GM19351 (cell line): ENCODE data around the gene S100B.
"Not testable (repeated sequence)": the region's sequence is repeated elsewhere in the genome, so short reads cannot be mapped to it uniquely, and the experiment has no call there.

Experiments used
- ATAC-seq: cut with Tn5 transposase; IDR thresholded peaks from one replicate; pipeline ENCODE4 v1.9.1; 2021; ENCODE audit warnings: mild to moderate bottlenecking, moderate library complexity; ENCODE audit not compliant: unreplicated experiment

Gene S100B

DNA sequence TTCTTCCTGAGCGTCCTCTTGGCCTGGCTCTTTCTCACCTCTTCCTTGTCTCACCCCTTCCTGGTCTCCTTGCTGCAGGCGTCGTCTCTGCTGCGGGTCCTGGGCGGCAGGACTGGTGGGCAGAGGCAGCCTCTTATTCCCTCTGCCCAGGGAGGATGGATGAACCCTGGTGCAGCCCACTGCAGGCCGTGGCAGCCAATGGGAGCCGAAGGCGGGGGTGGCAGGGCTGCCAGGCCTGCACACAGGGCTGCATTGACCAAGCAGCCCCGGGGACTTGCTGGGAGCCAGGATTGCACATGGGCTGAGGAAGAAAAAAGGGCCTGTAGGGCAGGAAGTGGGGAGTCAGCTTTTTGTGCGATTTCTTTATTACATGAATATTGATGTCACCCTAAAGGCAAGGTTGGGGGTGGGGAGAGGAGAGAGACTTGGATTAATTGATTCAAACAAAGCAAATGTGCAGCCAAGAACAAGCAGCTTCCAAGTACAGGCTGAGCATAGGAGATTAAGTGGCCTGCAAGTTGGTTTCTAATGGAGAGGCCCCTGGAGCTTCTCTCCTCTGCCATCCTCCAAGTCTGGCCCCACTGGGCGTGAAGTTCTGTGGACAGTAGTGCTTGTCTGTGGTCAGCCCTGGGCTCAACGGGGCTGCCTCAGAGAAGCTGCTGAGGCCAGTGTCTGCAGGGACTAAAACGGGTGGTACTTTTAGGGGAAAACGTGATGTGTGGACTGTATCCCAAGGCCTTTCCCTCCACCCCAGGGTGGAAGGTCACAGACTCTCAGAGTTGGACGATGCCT is at the start of gene S100B:
Gene S100B, minus strand, starts transcription at position 108 of the 792 bp plus-strand sequence. CDS start 2,667 bp downstream, outside the sequence.
- ATAC-seq: no peak

DNA sequence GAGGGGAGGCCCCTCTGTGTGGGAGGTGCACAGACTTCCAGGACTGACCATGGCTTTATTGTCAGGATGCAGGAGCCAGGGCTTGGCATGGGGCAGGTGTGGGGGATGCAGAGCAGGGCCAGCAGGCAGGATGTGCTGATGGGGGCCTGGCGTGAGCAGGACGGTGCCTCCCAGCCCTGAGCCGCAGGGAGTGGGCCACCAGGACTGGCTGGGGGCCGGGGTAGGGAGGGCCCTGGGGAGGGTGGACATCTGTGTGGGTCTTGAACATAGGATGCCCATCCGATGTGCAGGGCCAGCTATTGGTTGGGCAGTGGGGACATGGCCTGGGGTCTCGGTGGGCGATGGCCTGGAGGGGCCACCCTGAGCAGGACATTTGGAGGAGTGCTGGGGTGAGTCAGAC is 46.2 kb upstream of the S100B start:
- ATAC-seq: no peak

DNA sequence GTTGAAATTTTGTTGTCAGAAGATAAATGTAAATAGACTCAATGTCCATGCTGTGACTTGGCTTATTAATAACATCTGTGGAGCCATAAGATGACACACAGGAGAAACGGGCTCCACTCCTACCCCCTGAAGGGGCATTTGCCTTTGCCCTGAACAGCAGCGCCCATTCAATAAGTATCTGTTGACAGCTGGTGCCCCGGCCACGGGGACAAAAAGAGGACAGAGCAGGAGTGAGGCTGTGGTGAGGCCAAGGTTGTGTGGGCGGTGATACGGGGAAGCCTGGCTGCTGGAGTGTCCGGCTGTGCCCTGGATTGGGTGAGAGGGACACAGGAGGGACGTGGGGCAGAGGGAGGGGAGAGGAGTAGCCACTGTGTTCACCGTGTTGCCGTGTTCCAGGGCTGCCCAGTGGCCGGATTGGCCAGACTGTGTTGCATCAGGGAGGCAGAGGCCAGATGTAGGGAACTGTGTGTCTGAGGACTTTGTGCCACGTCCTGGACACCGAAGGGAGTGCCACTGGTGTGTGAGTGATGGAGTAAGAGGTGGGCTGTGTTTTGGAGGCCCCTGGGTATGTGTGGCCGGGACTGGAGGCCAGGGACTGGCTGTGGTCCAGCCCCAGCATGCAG is 45.7 kb upstream of the S100B start:
- ATAC-seq: no peak

DNA sequence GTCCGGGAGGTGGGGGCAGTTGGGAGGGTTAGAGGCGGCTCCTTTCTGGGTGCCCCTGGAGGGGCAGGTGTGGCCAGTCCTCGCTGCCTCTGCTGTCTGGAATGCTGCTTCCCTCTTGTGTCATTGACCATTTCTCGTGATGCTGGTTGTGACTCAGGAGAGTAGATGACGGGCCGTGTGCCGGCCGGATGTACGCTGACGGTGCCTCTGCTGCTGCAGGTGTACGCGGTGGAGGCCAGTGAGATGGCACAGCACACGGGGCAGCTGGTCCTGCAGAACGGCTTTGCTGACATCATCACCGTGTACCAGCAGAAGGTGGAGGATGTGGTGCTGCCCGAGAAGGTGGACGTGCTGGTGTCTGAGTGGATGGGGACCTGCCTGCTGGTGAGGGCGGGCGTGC is 44.5 kb upstream of the S100B start:
- ATAC-seq: no peak

DNA sequence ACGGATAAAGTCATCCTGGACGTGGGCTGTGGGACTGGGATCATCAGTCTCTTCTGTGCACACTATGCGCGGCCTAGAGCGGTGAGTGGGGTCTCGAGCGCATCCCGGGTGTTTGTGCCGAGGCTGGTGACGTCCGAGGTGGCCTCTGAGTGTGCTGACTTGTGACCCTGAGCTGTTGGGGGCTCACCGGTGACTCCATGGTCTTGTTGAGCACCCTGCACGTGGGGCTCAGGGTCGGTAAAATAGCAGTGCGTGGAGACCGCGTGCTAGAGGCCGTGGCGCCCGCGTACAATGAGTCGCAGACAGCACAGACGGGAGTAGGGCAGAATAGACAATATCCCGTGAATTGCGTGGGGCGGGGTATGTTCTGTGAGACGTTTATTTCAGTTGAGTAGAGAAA is 43.7 kb upstream of the S100B start:
- no peak for ATAC-seq

DNA sequence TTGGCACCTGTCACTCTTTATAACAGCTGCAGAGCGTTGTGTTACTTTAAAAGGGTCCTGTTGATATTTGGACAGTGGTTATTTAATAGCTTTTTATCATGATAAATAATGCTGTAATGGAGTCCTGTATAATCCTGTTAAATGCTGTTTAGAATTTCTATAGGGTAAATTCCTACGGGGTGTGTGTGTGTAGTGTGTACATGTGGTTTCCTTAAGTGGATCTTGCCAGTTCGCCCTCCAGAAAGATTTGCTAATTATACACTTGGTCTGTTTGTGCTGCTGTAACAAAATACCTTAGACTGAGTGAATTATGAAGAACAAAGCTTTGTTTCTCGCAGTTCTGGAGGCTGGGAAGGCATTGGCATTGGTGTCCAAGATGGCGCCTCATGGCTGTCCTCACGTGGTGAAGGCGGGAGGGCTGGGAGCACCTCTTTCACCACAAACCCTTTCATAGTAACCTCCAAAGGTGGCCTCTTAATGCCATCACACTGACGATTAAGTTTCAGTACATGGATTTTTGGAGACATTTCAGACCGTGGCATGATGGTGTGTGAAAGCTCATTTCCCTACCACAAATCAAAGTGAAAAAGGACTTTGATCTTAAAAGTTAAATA is 41.8 kb upstream of the S100B start:
- ATAC-seq: no peak

DNA sequence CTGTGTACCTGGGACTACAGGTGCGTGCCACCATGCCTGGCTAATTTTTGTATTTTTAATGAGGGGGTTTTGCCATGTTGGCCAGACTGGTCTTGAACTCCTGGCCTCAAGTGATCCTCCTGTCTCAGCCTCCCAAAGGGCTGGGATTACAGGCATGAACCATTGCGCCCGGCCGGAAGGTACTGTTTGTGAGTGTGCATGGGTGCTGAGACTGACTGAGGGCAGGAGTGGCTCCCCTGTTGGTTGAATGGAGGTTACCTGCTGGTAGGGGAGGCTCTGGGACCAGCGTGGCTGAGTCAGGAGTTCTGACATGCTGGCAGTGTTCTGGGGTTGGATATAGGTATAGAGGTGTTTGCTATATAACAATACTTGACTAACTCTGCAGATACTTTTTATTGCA is 41.0 kb upstream of the S100B start:
- no peak for ATAC-seq

DNA sequence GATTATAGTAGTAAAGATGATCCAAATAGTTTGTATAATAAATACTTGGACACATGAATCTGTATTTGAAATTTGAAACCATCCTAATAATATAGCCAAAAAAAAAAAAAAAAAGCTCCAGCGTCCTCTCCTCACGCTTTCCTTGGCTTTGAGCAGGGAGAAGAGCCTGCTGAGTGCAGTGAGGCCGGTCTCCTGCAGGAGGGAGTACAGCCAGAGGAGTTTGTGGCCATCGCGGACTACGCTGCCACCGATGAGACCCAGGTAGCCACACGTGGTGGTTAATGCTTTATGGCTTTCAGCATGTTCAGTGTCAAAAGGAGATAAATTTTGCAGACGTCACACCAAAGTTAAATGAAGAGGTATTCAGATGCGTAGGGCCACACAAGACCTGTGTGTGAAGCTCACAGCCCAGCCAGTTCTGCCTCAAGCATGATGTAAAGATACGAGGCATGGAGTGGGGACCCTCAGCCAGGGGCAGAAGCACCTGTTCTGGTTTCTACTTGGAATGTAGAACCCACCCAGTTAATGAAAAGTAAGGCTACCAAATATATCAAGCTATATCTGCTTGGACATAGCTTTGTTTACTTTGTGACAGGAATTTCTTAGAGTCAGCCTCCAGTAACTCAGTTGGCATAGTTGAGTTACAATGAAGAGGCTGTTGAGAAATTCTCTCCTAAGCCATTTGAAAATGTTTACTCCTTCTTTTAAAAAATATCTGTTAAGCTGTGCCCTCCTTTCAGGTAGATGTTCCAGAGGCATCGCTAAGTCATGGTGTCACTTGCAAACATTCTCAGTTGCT is 38.7 kb upstream of the S100B start:
- no peak for ATAC-seq

DNA sequence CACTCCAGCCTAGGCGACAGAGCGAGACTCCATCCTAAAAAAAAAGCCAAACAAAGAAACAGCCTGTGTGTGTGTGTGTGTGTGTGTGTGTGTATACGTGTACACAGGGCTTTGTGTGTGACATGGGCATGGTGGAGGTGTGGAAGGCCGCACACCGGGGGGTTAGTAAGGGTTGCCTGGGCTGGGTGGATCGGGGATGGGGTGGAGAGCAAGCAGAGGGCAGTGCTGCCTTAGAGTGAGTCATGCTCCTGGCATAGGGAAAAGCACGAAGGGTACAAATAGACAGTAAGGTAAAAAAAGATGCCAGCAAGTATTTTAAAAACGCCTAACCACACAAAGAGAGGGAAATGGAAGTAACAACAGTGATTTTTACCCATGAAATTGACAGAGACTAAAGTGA is 36.8 kb upstream of the S100B start:
- no peak for ATAC-seq

DNA sequence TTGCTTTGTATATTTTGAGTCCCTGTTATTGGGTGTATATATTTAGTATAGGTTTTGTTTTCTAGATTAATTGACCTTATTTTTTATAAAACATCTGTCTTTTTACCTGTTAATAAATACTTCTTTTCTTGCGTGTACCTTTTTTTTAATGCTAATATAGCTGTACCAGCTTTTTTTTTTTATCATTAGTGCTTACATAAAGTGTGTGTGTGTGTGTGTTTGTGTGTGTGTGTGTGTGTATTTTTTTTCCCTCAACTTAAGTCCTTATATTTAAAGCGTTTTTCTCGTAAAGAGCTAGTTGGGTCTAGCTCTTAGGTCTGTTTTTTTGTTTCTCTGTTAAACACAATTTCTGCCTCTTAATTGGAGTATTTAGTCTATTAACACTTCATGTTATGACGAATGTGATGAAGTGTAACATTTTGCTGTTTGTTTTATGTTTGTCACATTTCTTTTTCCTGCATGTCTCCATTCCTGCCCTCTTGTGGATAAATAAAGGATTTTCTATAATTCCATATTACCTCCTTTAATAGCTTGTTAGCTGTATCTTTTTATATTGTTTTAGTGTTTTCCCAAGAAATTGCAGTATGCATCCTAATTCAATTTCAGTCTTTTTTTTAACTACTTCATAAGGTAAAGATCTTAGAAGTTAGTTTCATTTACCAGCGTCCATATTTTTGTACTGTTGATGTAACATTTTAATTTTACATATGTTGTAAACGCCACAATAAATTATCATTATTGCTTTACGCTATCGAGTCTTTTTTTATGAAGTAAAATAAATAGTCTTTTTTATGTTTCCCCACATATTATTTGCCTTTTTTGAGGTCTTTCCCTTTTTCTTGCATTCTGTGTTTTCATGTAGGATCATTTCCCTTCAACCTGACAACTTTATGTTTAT is 34.9 kb upstream of the S100B start:
- no peak for ATAC-seq

DNA sequence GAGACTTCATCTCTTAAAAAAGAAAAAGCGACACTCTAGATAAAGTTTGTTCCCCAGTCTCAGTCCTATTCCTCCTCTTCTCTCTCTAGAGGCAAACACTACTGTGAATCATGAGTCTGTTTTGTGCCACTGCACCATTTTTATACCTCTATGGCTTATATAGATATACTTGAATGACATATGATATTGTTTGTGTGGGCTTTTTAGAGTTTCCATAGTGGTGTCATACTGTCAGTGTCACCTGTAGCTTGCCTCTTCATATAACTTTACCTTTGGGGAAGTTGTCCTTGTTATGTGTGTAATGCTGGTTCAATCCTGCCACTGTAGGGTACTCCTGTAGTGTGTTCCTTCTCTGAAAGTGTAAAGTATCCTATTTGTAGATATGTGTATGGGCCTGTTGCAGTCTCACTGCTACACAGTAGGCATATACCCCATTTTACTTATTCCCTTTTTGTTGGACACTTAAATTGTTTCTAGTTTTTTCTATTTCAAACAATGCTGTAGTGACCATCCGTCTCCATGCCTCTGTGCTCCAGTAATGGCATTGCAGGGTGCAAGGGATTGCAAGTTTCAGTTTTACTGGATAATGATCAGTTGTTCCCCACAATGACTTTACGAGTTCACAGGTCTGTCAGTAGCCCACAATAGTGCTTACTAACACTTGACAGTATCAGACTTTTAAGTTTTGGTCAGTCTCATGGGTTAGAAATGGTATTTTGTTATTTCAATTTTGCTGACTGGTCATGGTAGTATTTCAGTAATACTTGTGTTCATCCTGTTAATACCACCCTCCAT is 33.3 kb upstream of the S100B start:
- ATAC-seq: no peak

DNA sequence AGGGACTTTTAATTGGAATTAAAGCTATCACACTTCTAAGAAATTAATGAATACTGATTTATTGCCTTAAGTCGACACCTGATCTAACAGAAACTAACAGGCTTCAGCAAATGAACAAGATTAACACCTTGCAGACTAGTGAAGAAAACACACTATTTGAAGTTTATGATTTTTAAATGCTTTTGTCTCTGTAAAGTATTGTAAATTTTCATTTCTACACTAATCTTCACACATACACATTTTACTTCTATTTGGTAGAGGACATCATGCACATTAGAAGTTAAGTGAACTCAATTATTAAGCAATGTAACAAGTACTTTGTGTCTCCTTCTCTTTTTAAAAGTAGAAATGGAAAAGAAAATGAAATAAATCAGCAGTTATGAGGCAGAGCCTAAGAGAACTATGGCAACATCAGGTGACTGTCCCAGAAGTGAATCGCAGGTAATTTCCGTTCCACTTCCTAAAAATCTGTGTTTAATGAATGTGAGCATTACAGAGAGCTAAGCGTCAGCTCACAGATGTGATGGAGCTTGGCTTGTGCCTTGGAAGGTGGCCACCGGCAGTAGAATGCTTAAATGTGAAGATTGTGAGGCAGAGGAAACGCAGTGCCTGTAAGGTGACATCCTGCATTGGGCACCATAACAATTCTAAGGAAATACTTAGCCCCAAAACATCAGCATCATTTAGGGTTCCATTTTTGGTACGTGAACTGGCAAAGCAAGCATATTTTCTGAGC is 31.8 kb upstream of the S100B start:
- no peak for ATAC-seq

DNA sequence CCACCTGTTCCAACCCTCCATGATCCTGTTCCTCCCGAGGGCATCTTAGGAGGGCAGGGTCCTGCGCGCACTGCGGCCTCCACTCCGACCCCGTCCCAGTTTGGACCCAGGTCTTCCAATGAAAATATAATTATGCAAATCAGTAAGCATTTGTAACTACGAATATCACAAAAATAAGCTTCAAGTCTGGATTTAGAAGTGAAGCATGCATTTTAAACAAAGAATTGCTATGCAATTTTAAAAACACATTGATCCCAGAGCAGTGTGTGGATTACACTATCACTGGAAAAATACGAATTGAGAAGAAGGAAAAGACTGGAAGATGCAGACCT is 31.3 kb upstream of the S100B start:
- ATAC-seq: no peak

DNA sequence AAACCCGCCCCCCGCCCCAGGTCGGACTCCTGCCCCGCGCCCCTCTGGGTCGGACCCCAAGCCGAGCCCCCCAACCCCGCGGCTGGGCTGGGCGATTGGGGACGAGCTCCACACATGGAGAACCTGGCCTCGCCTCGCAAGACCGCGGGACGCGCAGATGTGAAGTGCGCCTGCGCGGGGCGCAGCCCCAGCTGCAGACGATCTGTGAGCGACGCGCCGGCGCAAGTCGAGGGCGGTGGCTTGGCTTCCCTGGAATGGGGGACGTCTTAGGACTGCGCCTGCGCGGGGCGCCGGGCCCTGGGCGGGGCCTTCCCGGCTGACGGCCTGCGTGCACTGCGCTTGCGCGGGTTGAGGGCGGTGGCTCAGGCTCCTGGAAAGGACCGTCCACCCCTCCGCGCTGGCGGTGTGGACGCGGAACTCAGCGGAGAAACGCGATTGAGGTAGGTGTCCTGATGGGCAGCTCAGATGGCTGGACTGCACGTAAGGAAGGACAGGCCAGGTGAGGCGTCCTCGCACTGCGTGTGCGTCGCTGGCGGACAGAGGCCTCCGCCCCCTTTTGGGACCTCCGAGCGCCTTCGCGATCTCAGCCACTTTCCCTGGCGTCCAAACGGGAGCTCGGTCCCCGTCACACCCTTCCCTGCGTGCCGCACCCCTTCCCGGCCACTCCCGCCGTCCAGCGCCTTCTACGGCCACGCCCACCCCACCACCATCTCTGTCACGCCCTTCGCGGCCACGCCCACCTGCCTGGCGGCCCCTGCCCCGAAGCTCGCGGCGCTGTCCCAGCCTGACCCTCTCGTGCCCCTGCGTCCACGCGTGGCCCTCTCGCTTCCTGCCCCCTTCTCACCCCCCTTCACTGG is 30.7 kb upstream of the S100B start, which contains the start of gene PRMT2:
Gene PRMT2, plus strand, starts transcription at position 351 of the 857 bp plus-strand sequence. CDS start 1,278 bp downstream, outside the sequence.
- ATAC-seq: peak; percentile 81

DNA sequence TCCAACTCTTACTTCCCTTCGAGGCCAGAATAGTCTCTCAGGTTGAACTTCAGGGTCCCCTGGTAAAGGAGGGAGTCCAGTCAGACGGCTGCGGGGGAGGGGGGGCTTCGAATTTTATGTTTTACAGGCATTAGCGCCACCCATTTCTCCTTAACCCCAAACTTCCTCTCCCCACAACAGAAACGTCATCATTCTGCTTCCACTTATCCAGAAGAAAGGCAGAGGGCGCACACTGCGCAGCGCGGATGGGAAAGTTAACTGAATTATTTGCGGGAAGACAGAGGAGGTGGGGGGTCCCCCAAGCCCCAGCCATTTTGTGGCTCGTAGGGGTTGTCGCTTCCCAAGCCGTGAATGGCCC is 30.1 kb upstream of the S100B start:
- ATAC-seq: peak; percentile 31

DNA sequence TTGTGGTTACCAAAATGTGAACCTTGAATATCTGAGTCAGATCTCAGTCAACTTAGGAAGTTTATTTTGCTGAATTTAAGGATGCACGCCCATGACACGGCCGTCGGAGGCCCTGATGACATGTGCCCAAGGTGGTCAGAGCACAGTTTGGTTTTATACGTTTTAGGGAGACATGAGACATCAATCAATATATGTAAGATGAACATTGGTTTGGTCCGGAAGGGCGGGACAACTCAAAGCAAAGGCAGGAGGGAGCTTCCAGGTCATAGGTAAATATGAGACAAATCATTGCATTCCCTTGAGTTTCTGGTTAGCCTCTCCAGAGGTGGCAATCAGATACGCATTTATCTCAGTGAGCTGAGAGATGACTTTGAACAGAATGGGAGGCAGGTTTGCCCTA is 29.5 kb upstream of the S100B start:
- no peak for ATAC-seq

DNA sequence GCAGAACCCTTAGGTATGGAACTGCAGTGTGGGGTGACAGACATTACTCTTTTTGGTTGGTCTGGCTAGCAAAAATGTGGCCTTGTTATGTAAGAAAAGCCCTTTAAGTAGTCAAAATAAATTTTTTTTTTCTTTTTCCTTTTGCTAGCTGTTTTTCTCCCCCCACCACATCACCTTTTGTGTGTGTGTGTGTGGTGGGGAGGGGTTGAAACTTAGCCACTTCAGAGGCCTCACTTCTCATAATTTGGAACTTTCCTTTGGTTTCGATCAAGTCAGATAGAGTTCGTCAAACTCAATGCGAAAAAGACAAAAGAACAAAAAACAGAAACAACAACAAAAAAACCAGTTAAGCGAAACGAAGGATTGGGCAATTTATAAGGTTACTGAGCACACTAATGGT is 28.7 kb upstream of the S100B start:
- ATAC-seq: no peak

DNA sequence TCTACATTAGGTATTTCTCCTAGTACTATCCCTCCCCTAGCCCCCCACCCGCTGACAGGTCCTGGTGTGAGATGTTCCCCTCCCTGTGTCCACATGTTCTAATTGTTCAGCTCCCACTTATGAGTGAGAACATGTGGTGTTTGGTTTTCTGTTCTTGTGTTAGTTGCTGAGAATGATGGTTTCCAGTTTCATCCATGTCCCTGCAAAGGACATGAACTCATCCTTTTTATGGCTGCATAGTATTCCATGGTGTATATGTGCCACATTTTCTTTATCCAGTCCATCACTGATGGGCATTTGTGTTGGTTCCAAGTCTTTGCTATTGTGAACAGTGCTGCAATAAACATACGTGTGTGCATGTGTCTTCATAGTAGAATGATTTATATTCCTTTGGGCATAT is 26.0 kb upstream of the S100B start:
- not testable (repeated sequence) for ATAC-seq
